GM12874 (cell line): Measurements from ENCODE around the gene DUSP7.

ENCODE experiments used
- TF ChIP-seq, protein P1 (sequence below): IDR thresholded peaks from 2 replicates; pipeline ENCODE4 v1.5.1; 2011; ENCODE audit warnings: low read depth, mild to moderate bottlenecking, control low read depth, low read length, moderate library complexity; ENCODE audit not compliant: insufficient read depth

The DUSP7 gene

GRCh38 chr3:52090131-52090932, 34.0 kb upstream of the DUSP7 start:
- TF ChIP-seq, protein P1, sequence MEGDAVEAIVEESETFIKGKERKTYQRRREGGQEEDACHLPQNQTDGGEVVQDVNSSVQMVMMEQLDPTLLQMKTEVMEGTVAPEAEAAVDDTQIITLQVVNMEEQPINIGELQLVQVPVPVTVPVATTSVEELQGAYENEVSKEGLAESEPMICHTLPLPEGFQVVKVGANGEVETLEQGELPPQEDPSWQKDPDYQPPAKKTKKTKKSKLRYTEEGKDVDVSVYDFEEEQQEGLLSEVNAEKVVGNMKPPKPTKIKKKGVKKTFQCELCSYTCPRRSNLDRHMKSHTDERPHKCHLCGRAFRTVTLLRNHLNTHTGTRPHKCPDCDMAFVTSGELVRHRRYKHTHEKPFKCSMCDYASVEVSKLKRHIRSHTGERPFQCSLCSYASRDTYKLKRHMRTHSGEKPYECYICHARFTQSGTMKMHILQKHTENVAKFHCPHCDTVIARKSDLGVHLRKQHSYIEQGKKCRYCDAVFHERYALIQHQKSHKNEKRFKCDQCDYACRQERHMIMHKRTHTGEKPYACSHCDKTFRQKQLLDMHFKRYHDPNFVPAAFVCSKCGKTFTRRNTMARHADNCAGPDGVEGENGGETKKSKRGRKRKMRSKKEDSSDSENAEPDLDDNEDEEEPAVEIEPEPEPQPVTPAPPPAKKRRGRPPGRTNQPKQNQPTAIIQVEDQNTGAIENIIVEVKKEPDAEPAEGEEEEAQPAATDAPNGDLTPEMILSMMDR = no peak

DNA sequence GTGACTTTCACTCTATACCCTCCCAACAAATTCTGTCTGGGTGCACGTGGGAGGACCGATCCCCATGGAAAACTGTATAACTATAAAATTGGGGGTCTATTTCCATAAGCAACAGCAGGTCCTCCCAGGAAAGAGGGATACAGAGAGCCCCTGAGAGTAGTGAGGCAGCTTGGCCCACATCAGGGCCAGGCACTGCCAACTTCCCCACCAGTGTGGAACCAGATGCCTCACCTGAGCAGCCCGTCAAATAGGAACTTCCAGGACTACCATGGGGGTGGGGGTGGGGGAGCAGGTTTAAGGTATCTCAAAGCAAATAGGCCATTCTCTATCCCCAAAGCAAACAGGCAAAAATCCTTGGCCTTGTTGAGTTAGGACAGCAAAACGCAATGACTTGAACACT, 33.3 kb upstream of the DUSP7 start:
- TF ChIP-seq, protein P1 = no peak

GRCh38 chr3:52088445-52089367, 32.3 kb upstream of the DUSP7 start:
- TF ChIP-seq, protein P1 = no peak

- TF ChIP-seq, protein P1 = no peak
Measured at GRCh38 chr3:52087731-52088130, 31.4 kb upstream of the DUSP7 start.

DNA sequence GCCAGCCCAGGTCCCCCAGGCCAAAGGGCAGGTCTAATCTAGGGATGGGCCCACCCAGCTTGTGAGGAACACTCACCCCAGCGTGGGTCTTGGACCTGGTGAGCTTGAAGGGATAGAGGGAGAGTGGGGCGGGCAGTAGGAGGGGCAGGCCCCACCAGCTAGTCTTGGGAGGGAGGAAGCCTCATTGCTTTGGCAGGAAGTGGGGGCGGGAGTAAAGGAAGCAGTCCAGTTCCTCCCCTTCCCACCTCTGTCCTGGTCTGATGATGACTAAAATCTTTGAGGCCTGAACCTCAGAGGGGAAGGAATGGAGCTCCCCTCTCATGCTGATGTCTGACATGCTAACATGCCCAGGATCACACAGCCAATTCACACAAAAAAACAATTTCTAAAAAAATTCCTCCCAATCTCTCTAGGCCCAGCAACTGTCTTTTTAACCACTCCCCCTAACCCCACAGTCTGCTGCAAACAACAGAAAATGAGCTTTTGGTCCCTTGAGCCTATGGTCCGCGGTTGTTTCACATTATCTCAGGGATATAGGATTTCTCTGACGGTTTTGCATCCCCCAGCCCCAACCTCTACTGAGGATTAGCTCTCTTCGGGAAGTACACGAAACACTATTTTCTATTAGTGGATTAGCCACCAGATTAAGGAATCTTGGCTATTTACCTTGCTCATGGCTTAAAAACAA, 30.7 kb upstream of the DUSP7 start:
- TF ChIP-seq, protein P1 = no peak

DNA sequence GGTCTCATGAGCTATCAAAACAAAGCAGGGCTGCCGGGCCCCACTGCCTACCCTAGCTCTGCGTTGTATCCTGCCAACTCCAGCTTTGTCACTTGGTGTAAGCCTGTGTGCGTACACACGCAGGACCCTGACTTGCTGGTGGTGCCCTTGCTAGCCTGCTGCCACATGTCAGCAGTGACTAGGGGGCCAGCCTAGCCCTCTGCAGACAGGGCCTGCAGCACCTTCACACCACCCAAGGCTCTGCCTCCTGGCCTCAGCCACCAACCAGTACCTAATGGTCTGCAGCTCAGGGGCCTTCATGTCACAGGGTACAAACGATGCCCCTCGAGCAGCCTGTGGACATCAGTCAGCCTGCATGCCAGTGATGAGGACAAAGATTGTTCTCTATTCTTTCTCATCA, 30.1 kb upstream of the DUSP7 start:
- TF ChIP-seq, protein P1 = no peak
